Astrocyte (in vitro differentiated cells and primary cell): ENCODE results near the gene MOB3B.

Experiments used
- EZH2 ChIP-seq: IDR thresholded peaks from 2 replicates; pipeline ENCODE4 v1.6.1; 2012; ENCODE audit warnings: mild to moderate bottlenecking, low read length, inconsistent platforms; ENCODE audit not compliant: insufficient read depth
- TF ChIP-seq, protein P1 (sequence below): IDR thresholded peaks from 2 replicates; pipeline ENCODE4 v1.5.1; 2011; ENCODE audit warnings: low read depth, mild to moderate bottlenecking, inconsistent platforms, low read length, moderate library complexity; ENCODE audit not compliant: insufficient read depth

DNA sequence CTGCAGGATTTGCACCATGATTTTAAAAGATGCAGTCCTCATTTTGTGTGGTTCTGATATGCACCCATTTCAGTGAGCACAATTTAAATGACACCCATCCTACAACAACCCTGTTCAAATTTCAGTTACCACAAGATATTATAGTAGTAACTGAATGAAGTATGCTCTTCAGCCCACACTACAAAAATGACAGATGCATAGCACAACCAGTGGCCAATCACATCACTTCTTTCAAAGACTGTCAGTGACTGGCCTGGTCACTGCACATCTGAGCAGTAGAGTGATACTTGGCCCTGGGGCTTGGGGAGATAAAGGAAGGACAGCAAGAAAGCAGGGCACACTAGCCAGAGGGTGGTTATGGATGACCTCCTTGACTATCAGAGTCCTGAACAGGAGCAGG is 25.4 kb downstream of the MOB3B start:
- TF ChIP-seq, protein P1, sequence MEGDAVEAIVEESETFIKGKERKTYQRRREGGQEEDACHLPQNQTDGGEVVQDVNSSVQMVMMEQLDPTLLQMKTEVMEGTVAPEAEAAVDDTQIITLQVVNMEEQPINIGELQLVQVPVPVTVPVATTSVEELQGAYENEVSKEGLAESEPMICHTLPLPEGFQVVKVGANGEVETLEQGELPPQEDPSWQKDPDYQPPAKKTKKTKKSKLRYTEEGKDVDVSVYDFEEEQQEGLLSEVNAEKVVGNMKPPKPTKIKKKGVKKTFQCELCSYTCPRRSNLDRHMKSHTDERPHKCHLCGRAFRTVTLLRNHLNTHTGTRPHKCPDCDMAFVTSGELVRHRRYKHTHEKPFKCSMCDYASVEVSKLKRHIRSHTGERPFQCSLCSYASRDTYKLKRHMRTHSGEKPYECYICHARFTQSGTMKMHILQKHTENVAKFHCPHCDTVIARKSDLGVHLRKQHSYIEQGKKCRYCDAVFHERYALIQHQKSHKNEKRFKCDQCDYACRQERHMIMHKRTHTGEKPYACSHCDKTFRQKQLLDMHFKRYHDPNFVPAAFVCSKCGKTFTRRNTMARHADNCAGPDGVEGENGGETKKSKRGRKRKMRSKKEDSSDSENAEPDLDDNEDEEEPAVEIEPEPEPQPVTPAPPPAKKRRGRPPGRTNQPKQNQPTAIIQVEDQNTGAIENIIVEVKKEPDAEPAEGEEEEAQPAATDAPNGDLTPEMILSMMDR: no peak
- TF ChIP-seq EZH2: no peak
